Mucosa of descending colon (tissue), 3 donors: ENCODE measurements around the gene CACNB2. TPM values are rescaled to one million over a fixed set of nuclear protein-coding genes. Genes with fewer than 3 reads are reported as not detected.

Experiments used
- ATAC-seq: fragments of 200-7000 bp; cut with Tn5 transposase; one replicate; pipeline ENCODE4 v1.9.1; 2020; ENCODE audit warnings: mild to moderate bottlenecking, moderate library complexity
- DNase-seq, 3 donors: peaks; one replicate each; pipeline ENCODE4 v3.0.0-alpha.2; 2020
- H3K36me3 ChIP-seq: fragments of 200-600 bp; one replicate; pipeline ENCODE4 v1.8.0; 2021; ENCODE audit warnings: low read depth, mild to moderate bottlenecking
- H3K4me1 ChIP-seq: fragments of 200-600 bp; one replicate; pipeline ENCODE4 v1.8.0; 2021; ENCODE audit warnings: low read depth, mild to moderate bottlenecking
- H3K4me3 ChIP-seq: fragments of 200-600 bp; one replicate; pipeline ENCODE4 v1.8.0; 2021; ENCODE audit warnings: mild to moderate bottlenecking
- H3K9me3 ChIP-seq: fragments of 200-600 bp; one replicate; pipeline ENCODE4 v1.8.0; 2021; ENCODE audit warnings: mild to moderate bottlenecking
- intact Hi-C, 2 donors: fragments of 100-400 bp; cut with DNase I in 1 of 2; cut with micrococcal nuclease in 1 of 2; formaldehyde crosslinking; loops; one replicate each; pipeline versions ENCODE4 v1.11.0 to v1.11.1; 2022; cut with DNase I, micrococcal nuclease
- total RNA-seq, 3 donors: library from RNA; stranded (reverse); fragmentation: NEBNext Ultra II Directional in 2 of 3; extraction: Animal tissue kit (Norgen Biotek cat#: 25700) in 2 of 3; gene quantifications; one replicate each; pipeline versions ENCODE4 v1.2.1 to v1.2.4, GENCODE V29; 2021 to 2023
- TF ChIP-seq, protein P1 (sequence below): fragments of 200-600 bp; IDR thresholded peaks from one replicate; pipeline ENCODE4 v1.8.0; 2022; ENCODE audit warnings: antibody characterized with exemption, mild to moderate bottlenecking
- donor health status: DM: no; HTN: no; CAD: no; lungs with moderate emphysema.
- donor health status: DM: no; HTN: no; CAD: no.
- donor health status: DM: no; HTN: yes; CAD: no.

The CACNB2 gene
- total RNA-seq, 3 donors from 2014 or later = 13.6 to 26.2 (median 19.8) TPM

DNA sequence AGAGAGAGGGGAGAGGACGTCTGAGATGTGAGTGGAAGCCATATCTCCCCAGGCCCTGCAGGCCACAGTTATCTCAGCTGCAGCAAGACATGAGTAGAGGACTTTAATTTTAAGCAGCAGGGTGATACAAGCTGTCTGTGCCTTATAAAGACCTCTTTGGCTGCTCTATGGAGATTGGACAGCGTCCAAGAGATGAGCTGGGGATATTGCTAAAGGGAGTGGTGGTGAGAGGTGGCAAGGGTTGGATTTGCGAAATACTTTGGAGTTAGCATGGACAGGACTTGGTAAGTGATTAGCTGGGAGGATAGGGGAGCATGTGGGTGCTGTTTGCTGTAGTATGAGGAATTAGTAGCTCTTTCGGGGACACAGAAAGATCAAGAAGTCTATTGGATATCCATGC, 191.8 kb downstream of the CACNB2 start:
- no peak for ATAC-seq
- intact Hi-C loops = no loop called here

DNA sequence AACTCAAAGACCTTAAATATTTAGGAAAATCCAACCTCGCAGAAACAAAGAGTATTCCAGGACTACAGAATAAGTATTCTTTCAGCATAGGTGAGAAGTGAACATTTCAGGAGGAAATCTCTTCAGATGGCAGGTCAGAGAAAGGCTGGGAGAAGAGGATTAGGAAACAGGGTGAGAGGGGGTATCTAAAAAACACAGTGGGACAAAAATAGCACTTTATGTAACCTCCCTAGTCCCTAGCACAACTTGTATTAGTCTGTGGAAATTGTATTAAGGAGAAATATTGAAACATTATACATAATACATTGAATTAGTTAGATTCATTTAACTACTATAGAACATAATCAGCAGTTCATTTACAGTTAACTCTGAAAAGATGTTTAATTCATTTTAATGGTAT, 192.3 kb downstream of the CACNB2 start:
- Histone ChIP-seq H3K4me3 (no peak overlapping the region), H3K9me3 (no peaks in the 10 kb centered on the region), H3K36me3 (no peaks in the 10 kb centered on the region), H3K4me1 (no peaks in the 10 kb centered on the region)
- DNase-seq = no peak
- TF ChIP-seq, protein P1, sequence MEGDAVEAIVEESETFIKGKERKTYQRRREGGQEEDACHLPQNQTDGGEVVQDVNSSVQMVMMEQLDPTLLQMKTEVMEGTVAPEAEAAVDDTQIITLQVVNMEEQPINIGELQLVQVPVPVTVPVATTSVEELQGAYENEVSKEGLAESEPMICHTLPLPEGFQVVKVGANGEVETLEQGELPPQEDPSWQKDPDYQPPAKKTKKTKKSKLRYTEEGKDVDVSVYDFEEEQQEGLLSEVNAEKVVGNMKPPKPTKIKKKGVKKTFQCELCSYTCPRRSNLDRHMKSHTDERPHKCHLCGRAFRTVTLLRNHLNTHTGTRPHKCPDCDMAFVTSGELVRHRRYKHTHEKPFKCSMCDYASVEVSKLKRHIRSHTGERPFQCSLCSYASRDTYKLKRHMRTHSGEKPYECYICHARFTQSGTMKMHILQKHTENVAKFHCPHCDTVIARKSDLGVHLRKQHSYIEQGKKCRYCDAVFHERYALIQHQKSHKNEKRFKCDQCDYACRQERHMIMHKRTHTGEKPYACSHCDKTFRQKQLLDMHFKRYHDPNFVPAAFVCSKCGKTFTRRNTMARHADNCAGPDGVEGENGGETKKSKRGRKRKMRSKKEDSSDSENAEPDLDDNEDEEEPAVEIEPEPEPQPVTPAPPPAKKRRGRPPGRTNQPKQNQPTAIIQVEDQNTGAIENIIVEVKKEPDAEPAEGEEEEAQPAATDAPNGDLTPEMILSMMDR = no peak
- intact Hi-C loops = no loop called here
- no peak for ATAC-seq

More for the DNA sequence above, 191.8 kb downstream of the CACNB2 start:
- no peak for DNase-seq
- no peaks in the 10 kb centered on the region for H3K9me3 ChIP-seq
- no peak overlapping the region for H3K4me3 ChIP-seq
- no peaks in the 10 kb centered on the region for H3K4me1 ChIP-seq
- TF ChIP-seq, protein P1 = no peak
- H3K36me3 ChIP-seq = no peaks in the 10 kb centered on the region

DNA sequence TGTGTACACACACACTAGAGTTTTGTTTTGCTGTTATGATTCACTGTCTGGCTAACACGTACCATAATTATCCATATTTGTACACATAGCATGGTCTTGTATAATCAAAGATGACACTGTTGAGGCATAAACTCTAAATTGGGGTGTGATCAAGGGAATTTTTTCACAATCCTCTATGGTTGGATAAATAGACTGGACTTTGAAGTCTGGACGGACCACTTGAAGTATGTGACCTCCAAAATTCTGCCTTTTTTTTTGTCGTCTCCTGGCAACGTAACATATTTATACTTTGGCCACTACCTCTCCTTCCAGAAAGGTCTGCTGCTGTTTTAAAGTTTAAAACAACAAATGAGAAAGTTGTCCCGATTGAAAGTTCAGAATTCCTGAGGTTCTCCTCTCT, 193.4 kb downstream of the CACNB2 start:
- Histone ChIP-seq H3K9me3 (no peaks in the 10 kb centered on the region), H3K36me3 (no peaks in the 10 kb centered on the region), H3K4me1 (no peaks in the 10 kb centered on the region), H3K4me3 (no peak overlapping the region)
- no peak for DNase-seq
- ATAC-seq = no peak
- TF ChIP-seq, protein P1 = no peak
- intact Hi-C loops = no loop called here

DNA sequence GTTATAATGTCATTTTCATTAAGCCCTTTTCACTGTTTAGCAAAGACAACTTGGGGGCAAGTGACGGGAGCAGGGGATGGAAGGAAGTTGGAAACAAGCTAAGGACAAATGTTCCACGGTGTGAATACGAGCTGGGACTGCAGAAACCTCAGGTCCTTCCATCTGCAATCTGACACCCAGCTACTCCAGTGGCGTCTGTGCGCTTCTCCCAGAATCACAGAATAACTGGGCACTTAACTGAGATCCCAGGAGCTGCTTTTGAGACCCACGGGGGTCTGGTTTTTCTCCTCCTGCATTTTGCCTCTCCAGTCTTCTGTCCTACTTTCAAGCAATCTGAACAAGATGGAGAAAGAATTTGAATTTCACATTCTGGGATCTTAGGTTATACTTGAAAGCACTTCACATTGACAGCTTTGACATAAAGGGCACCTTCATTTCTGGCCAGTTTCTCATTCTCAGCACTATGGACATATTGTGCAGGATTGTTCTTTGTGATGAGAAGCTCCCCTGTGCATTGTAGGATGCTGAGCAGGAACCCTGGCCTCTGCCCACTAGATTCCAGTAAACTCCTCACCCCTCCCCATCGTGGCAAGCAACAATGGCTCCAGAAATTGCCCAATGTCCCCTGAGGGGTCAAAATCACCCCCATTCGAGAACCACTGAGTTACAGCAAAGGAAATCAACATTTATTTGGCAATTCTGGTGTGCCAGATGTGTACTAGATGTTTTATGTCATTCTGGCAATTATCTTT, 194.1 kb downstream of the CACNB2 start:
- Histone ChIP-seq H3K4me1 (no peaks in the 10 kb centered on the region), H3K9me3 (no peaks in the 10 kb centered on the region), H3K4me3 (no peak overlapping the region), H3K36me3 (no peaks in the 10 kb centered on the region)
- DNase-seq (no peak), ATAC-seq (no peak)
- intact Hi-C loops = no loop called here
- TF ChIP-seq, protein P1 = no peak

DNA sequence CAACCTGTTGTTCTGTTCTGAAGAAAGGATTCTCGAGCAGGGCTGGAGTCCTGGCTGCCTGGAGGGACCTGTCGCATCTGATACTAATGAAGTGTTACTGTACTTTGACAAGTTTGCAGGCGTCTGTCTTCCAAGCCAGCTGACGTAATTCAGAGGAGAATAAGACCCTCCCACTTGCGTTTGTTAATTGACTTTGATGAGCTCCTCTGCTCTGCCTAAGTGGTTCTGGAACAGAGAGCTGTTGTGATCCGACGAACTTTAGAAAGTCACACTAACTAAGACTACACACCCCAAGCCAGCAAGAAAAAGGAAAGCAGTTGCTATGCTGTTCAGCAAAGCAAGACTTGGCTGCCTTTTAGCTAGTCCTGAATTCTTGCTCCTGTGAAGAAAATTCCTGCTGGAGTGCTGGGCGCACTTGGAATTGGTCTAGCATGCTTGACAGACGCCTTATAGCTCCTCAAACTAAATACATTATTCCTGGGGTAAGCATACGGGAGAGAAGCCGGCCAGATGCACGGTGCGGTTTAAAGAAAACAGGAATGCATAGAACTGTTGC, 200.3 kb downstream of the CACNB2 start:
- Histone ChIP-seq H3K4me3 (no peak overlapping the region), H3K4me1 (no peaks in the 10 kb centered on the region), H3K9me3 (no peaks in the 10 kb centered on the region), H3K36me3 (no peaks in the 10 kb centered on the region)
- ATAC-seq (peak; percentile 29), DNase-seq (no peak)
- intact Hi-C loops = no loop called here
- TF ChIP-seq, protein P1 = no peak
